Measurements from ENCODE around the gene PDGFC.

GRCh38 chr4:156723951-156724668, 247.5 kb downstream of the PDGFC start:
- no peak for TF ChIP-seq CTCF (optimal IDR thresholded peaks at IDR 0.05 in 1 of 3, IDR thresholded peaks at IDR 0.05 in 1 of 3, conservative IDR thresholded peaks at IDR 0.05 in 1 of 3; ENCODE audit: extremely low read depth in 1 of 3, insufficient read depth in 2 of 3, low read length in 3 of 3)
- TF ChIP-seq EZH2 (IDR thresholded peaks at IDR 0.05; ENCODE audit: low read length), result no peak

All from keratinocyte (primary cell).